Ovary (tissue), 9 donors: ENCODE measurements around the gene MITF. TPM values are rescaled to one million over a fixed set of nuclear protein-coding genes. Genes with fewer than 3 reads are reported as not detected.

Source experiments
- DNase-seq, 5 donors: peaks; one replicate each; pipeline ENCODE4 v3.0.0-alpha.2; 2019 to 2020
- H3K27ac ChIP-seq, 2 donors: fragments of 200-600 bp; one replicate each; pipeline versions ENCODE4 v1.5.1 to v1.8.0; 2019 to 2022
- H3K27me3 ChIP-seq: fragments of 200-600 bp; one replicate; pipeline ENCODE4 v1.8.0; 2022
- H3K36me3 ChIP-seq: fragments of 200-600 bp; sonication (generic); one replicate; pipeline ENCODE4 v1.5.1; 2019
- H3K4me1 ChIP-seq: one replicate; pipeline ENCODE4 v1.8.1; 2013; ENCODE audit warnings: mild to moderate bottlenecking, moderate library complexity; ENCODE audit not compliant: insufficient read depth
- H3K4me3 ChIP-seq: fragments of 200-600 bp; sonication (generic); one replicate; pipeline ENCODE4 v1.5.1; 2017
- H3K9me3 ChIP-seq, 2 donors: fragments of 200-600 bp in 1 of 2; sonication (generic) in 1 of 2; one replicate each; pipeline versions ENCODE4 v1.5.1 to v1.8.1; 2013 to 2019; ENCODE audit warnings: mild to moderate bottlenecking in 1 of 2, moderate library complexity in 1 of 2
- CTCF ChIP-seq, 3 donors: fragments of 450-650 bp in 2 of 3; fragments of 200-600 bp in 1 of 3; IDR thresholded peaks; one replicate each; pipeline versions ENCODE4 v1.5.1 to v1.8.0; 2016 to 2022; ENCODE audit warnings: antibody characterized with exemption in 3 of 3, mild to moderate bottlenecking in 1 of 3
- EP300 ChIP-seq: sonication (generic); formaldehyde crosslinking; IDR thresholded peaks from one replicate; pipeline ENCODE4 v1.6.1; 2017; ENCODE audit warnings: antibody characterized with exemption
- POLR2A ChIP-seq: fragments of 450-650 bp; IDR thresholded peaks from one replicate; pipeline ENCODE4 v1.6.1; 2017; ENCODE audit warnings: antibody characterized with exemption, mild to moderate bottlenecking, moderate library complexity
- WGBS, 3 donors: extraction: QIAGEN DNeasy Blood & Tissue Kit in 1 of 3; methylation state at CpG; one replicate each; pipeline versions ENCODE4 v1.1.5 to v1.1.7; 2013 to 2017; 5-methylcytosine and 5-hydroxymethylcytosine counted together
- intact Hi-C, 4 donors: fragments of 100-400 bp; cut with DNase I; formaldehyde crosslinking; loops; one replicate each; pipeline versions ENCODE4 v1.11.0 to v1.15.1; 2022 to 2023
- polyA plus RNA-seq, 2 donors: library from polyadenylated mRNA; stranded (reverse); fragments of 200-250 nt in 1 of 2; fragments of 350-450 nt in 1 of 2; fragmentation: Illumina TruSeq in 1 of 2; extraction: RNeasy Lipid Tissue Mini Kit (QIAGEN cat#74804) in 1 of 2; gene quantifications; one replicate each; pipeline ENCODE4 v1.2.3, GENCODE V29; 2013 to 2014
- total RNA-seq, 7 donors: library from RNA; depleted of rRNA in 2 of 7; stranded (reverse); fragments of >200 nt in 2 of 7; fragmentation: NEBNext Ultra II Directional in 3 of 7; extraction: Animal tissue kit (Norgen Biotek cat#: 25700) in 3 of 7; gene quantifications; one replicate each; pipeline versions ENCODE4 v1.1.0 to v1.2.4, GENCODE V29; 2016 to 2023
- donor health status: DM: no; HTN: no; CAD: no; lungs with moderate emphysema.
- donor health status: DM: no; HTN: no; CAD: no.
- donor health status: Bipolar disorder and iron deficiency.
- donor health status: DM: yes; HTN: yes; CAD: no.
- donor health status: DM: no; HTN: no; CAD: no.
- donor health status: DM: yes; HTN: yes; CAD: no.

Gene MITF
- total and polyA plus RNA-seq, 9 donors = 13.6 to 38.0 (median 24.9) TPM

- Histone ChIP-seq H3K36me3 (no peaks in the 10 kb centered on the region), H3K9me3 (no peaks in the 10 kb centered on the region), H3K27me3 (no peaks in the 10 kb centered on the region), H3K4me3 (no peak overlapping the region), H3K4me1 (peaks cover 15% of the 10 kb centered on the region), H3K27ac (no peak overlapping the region)
- WGBS, 3 donors = 68 to 91% (median 91%) methylated on average over 3 of the region's 3 CpGs
- no peak for DNase-seq
- intact Hi-C loops = no loop called here
- no peak for TF ChIP-seq CTCF (IDR thresholded peaks at IDR 0.05)
Measured at GRCh38 chr3:69766638-69767037, 27.4 kb downstream of the MITF start.

GRCh38 chr3:69767571-69767970 is 28.3 kb downstream of the MITF start:
- no peak overlapping the region for H3K27ac ChIP-seq
- H3K4me1 ChIP-seq = peaks cover 14% of the 10 kb centered on the region
- WGBS, 3 donors = 25 to 34% (median 34%) methylated on average over 5 of the region's 5 CpGs
- TF ChIP-seq EP300 (no peak), CTCF (IDR thresholded peaks at IDR 0.05) (no peak), POLR2A (no peak)
- no peaks in the 10 kb centered on the region for H3K9me3 ChIP-seq
- intact Hi-C loops = no loop called here
- no peaks in the 10 kb centered on the region for H3K36me3 ChIP-seq
- DNase-seq = peak; percentile 53 to 73 (median 55)
- no peaks in the 10 kb centered on the region for H3K27me3 ChIP-seq
- no peak overlapping the region for H3K4me3 ChIP-seq

- H3K4me1 ChIP-seq = peaks cover 15% of the 10 kb centered on the region
- no peak overlapping the region for H3K4me3 ChIP-seq
- no peak for DNase-seq
- intact Hi-C loops = no loop called here
- no peaks in the 10 kb centered on the region for H3K27me3 ChIP-seq
- no peaks in the 10 kb centered on the region for H3K36me3 ChIP-seq
- WGBS, 3 donors = 60 to 67% (median 63%) methylated on average over 2 of the region's 2 CpGs
- no peaks in the 10 kb centered on the region for H3K9me3 ChIP-seq
- TF ChIP-seq EP300 (no peak), POLR2A (no peak), CTCF (IDR thresholded peaks at IDR 0.05) (no peak)
- no peak overlapping the region for H3K27ac ChIP-seq
Measured at GRCh38 chr3:69768438-69768837, 29.2 kb downstream of the MITF start.

- no peak overlapping the region for H3K27ac ChIP-seq
- no peaks in the 10 kb centered on the region for H3K36me3 ChIP-seq
- H3K27me3 ChIP-seq = no peaks in the 10 kb centered on the region
- H3K9me3 ChIP-seq = no peaks in the 10 kb centered on the region
- peaks cover 12% of the 10 kb centered on the region for H3K4me1 ChIP-seq
- TF ChIP-seq EP300 (no peak), POLR2A (no peak), CTCF (IDR thresholded peaks at IDR 0.05) (no peak)
- no peak overlapping the region for H3K4me3 ChIP-seq
- no peak for DNase-seq
- intact Hi-C loops = no loop called here
Measured at GRCh38 chr3:69770219-69770618, 31.0 kb downstream of the MITF start.
